Measurements from ENCODE around the gene RBMS1. TPM values are rescaled to one million over a fixed set of nuclear protein-coding genes. Genes with fewer than 3 reads are reported as not detected.

The RBMS1 gene
- total RNA-seq, 3 donors from 2014 or later = 9.7 to 58.3 (median 21.6) TPM

DNA sequence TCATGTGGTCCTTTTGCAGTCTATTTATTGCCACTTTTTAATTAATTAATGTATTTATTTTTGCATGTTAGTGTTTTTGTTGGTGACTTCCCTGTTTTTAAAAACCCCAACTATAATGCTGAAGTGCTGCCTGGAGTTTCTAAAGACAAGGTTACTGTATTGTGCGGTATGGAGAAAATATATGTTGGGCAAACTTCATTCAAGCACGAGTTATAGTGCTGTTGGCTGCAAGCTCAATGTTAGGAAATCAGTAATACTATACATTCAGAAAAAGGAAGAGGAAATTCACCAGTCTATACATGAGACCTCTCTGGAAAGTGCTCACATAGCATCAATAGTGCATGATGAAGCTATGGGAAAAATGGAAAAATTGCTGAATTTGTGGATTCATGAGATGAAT lies 15.4 kb upstream of the RBMS1 start:
- Histone ChIP-seq H3K4me3 (no peak overlapping the region), H3K36me3 (ENCODE audit: low read depth) (no peaks in the 10 kb centered on the region), H3K4me1 (ENCODE audit: low read depth) (no peaks in the 10 kb centered on the region), H3K9me3 (no peaks in the 10 kb centered on the region)
- intact Hi-C loops (cut with DNase I, micrococcal nuclease) = no loop called here
- TF ChIP-seq, protein P1, sequence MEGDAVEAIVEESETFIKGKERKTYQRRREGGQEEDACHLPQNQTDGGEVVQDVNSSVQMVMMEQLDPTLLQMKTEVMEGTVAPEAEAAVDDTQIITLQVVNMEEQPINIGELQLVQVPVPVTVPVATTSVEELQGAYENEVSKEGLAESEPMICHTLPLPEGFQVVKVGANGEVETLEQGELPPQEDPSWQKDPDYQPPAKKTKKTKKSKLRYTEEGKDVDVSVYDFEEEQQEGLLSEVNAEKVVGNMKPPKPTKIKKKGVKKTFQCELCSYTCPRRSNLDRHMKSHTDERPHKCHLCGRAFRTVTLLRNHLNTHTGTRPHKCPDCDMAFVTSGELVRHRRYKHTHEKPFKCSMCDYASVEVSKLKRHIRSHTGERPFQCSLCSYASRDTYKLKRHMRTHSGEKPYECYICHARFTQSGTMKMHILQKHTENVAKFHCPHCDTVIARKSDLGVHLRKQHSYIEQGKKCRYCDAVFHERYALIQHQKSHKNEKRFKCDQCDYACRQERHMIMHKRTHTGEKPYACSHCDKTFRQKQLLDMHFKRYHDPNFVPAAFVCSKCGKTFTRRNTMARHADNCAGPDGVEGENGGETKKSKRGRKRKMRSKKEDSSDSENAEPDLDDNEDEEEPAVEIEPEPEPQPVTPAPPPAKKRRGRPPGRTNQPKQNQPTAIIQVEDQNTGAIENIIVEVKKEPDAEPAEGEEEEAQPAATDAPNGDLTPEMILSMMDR (IDR thresholded peaks at IDR 0.05) = no peak
- no peak for DNase-seq
- ATAC-seq = no peak

DNA sequence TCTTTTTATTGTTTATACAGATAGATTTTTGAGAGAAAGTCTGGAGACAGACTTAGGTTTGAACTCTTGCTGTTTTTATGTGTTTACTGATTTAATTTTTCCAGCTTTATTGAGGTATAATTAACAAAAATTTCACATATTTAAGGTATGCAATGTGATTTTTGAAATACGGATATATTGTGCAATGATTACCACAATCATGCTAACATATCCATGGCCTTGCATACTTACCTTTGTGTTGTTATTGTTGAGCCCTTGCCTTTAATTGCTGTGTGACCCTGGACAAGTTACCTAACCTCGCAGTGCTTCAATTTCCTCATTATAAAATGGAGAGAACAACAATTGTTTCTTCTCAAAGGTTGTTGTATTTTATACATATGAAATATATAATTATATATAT lies 13.9 kb upstream of the RBMS1 start:
- intact Hi-C loops (cut with DNase I, micrococcal nuclease) = no loop called here
- TF ChIP-seq, protein P1 (IDR thresholded peaks at IDR 0.05) = no peak
- H3K4me1 ChIP-seq (ENCODE audit: low read depth) = no peaks in the 10 kb centered on the region
- ATAC-seq = no peak
- no peaks in the 10 kb centered on the region for H3K36me3 ChIP-seq (ENCODE audit: low read depth)
- no peak for DNase-seq
- no peaks in the 10 kb centered on the region for H3K9me3 ChIP-seq
- no peak overlapping the region for H3K4me3 ChIP-seq

DNA sequence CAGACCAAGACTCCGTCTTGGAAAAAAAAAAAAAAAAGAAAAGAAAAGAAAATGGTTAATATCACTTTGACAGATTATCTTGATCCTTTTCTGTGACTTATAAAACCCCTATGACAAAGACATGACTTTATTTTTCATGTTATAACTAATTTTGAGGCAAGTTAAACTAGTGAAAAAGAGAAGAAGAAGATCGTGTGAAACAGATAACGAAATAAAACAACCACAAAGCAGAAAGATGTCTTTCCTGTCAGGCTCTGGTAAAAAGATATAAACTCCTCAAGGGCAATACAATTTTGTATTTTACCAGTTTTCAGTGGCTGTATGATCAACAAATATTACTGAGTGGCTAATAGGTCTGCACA lies 13.4 kb upstream of the RBMS1 start:
- DNase-seq (no peak), ATAC-seq (no peak)
- no peaks in the 10 kb centered on the region for H3K4me1 ChIP-seq (ENCODE audit: low read depth)
- TF ChIP-seq, protein P1 (IDR thresholded peaks at IDR 0.05) = no peak
- H3K4me3 ChIP-seq = no peak overlapping the region
- intact Hi-C loops (cut with DNase I, micrococcal nuclease) = no loop called here
- H3K36me3 ChIP-seq (ENCODE audit: low read depth) = no peaks in the 10 kb centered on the region
- H3K9me3 ChIP-seq = no peaks in the 10 kb centered on the region

DNA sequence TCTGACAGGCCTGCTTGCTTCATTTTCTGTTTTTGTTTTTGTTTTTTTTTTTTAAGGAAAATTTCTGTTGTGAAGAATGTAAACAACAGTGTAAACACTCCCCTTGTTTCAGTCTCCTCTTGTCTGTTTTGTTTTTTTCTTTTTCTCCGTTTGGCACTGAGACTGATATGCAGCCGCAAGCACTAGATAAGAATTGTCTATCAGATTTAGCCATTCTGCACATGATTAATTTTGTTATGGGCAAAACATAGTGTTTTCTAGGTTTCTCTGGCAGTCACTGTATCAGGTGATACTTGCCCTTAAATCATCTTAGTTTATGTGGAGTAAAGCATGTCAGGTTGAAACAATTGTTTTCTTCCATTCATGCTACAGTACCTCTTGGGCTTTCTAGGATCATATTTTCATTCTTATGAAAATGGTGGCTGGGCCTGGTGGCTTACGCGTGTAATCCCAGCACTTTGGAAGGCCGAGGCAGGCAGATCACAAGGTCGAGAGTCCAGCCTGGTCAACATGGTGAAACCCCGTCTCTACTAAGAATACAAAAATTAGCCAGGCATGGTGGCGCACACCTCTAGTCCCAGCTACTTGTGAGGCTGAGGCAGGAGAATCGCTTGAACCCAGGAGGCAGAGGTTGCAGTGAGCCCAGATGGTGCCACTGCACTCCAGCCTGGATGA lies 12.9 kb upstream of the RBMS1 start:
- H3K4me1 ChIP-seq (ENCODE audit: low read depth) = no peaks in the 10 kb centered on the region
- H3K36me3 ChIP-seq (ENCODE audit: low read depth) = no peaks in the 10 kb centered on the region
- H3K4me3 ChIP-seq = no peak overlapping the region
- no peaks in the 10 kb centered on the region for H3K9me3 ChIP-seq
- no peak for ATAC-seq
- TF ChIP-seq, protein P1 (IDR thresholded peaks at IDR 0.05) = no peak
- intact Hi-C loops (cut with DNase I, micrococcal nuclease) = no loop called here
- DNase-seq = no peak

GRCh38 chr2:160505256-160505655 lies 11.6 kb upstream of the RBMS1 start:
- no peak overlapping the region for H3K4me3 ChIP-seq
- no peak for DNase-seq
- intact Hi-C loops (cut with DNase I, micrococcal nuclease) = no loop called here
- H3K9me3 ChIP-seq = no peaks in the 10 kb centered on the region
- TF ChIP-seq, protein P1 (IDR thresholded peaks at IDR 0.05) = no peak
- no peaks in the 10 kb centered on the region for H3K36me3 ChIP-seq (ENCODE audit: low read depth)
- H3K4me1 ChIP-seq (ENCODE audit: low read depth) = no peaks in the 10 kb centered on the region
- no peak for ATAC-seq

DNA sequence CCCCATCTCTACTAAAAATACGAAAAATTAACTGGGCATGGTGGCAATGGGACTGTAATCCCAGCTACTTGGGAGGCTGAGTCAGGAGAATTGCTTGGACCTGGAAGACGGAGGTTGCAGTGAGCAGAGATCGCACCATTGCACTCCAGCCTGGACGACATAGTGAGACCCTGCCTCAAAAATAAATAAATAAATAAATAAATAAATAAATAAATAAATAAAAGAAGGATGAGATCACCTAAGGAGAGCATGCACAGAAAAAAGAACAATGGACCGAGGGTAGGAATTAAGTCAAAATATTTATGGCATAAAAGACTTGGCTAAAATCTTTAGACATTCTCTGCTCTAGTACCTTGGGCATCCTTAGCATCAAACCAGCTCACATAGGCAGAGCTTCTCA lies 8.9 kb upstream of the RBMS1 start:
- no peaks in the 10 kb centered on the region for H3K4me1 ChIP-seq (ENCODE audit: low read depth)
- no peaks in the 10 kb centered on the region for H3K9me3 ChIP-seq
- no peak overlapping the region for H3K4me3 ChIP-seq
- no peaks in the 10 kb centered on the region for H3K36me3 ChIP-seq (ENCODE audit: low read depth)
- TF ChIP-seq, protein P1 (IDR thresholded peaks at IDR 0.05) = no peak
- intact Hi-C loops (cut with DNase I, micrococcal nuclease) = no loop called here
- ATAC-seq = no peak
- DNase-seq = no peak

Measured in mucosa of descending colon (tissue), 3 donors.